Activated T-helper 2 cell treated with anti-CD3 and anti-CD28 coated beads, Interferon-gamma antibody, Interleukin-2, Interleukin-4, amounts not matched to agents 10 μg/mL and 5 μg/mL and 100 μg/mL, durations not matched to agents 14 hours and 24 hours and 36 hours (primary cell): Measurements from ENCODE around the gene HNRNPH3. TPM values are rescaled to one million over a fixed set of nuclear protein-coding genes. Genes with fewer than 3 reads are reported as not detected.

Experiments used
- DNase-seq: peaks from one replicate; pipeline ENCODE4 v3.0.0; 2021; ENCODE audit warnings: low spot score
- H3K27ac Mint-ChIP-seq: one replicate; pipeline ENCODE4 v1.8.0; 2021; ENCODE audit warnings: mixed read lengths
- H3K27me3 Mint-ChIP-seq: one replicate; pipeline ENCODE4 v1.8.0; 2021; ENCODE audit warnings: low read depth, mixed read lengths
- H3K36me3 Mint-ChIP-seq: one replicate; pipeline ENCODE4 v1.8.0; 2021; ENCODE audit warnings: low read depth, mixed read lengths
- H3K4me1 Mint-ChIP-seq: one replicate; pipeline ENCODE4 v1.8.0; 2021; ENCODE audit warnings: low read depth, mixed read lengths
- H3K4me3 Mint-ChIP-seq: one replicate; pipeline ENCODE4 v1.8.0; 2021; ENCODE audit warnings: low read depth, mild to moderate bottlenecking, moderate library complexity, mixed read lengths
- H3K9me3 Mint-ChIP-seq: one replicate; pipeline ENCODE4 v1.8.0; 2021; ENCODE audit warnings: mixed read lengths
- intact Hi-C: fragments of 100-400 bp; cut with micrococcal nuclease; formaldehyde crosslinking; loops from one replicate; pipeline ENCODE4 v1.15.1; 2023
- total RNA-seq: library from RNA; stranded (reverse); gene quantifications from 2 replicates; pipeline ENCODE4 v1.2.3, GENCODE V29; 2022

The HNRNPH3 gene
- total RNA-seq, 1 donor from 2014 or later, result 183 TPM

GRCh38 chr10:68334672-68335467 is 3.0 kb downstream of the HNRNPH3 start:
- intact Hi-C loops, result loop anchor here (5.0 kb wide), 3 partner anchors 103 to 1897 kb away; partner anchors contain the start of genes ATOH7, DNA2 and PPA1
- no peak for DNase-seq
- H3K4me3 Mint-ChIP-seq, result peak overlapping the region; percentile 99
- peak overlapping the region; percentile 75 for H3K27ac Mint-ChIP-seq
- no peaks in the 10 kb centered on the region for H3K9me3 Mint-ChIP-seq
- peaks cover 49% of the 10 kb centered on the region for H3K4me1 Mint-ChIP-seq
- peaks cover 74% of the 10 kb centered on the region for H3K36me3 Mint-ChIP-seq
- H3K27me3 Mint-ChIP-seq, result no peaks in the 10 kb centered on the region

GRCh38 chr10:68336754-68337351 is 5.0 kb downstream of the HNRNPH3 start:
- H3K27me3 Mint-ChIP-seq, result no peaks in the 10 kb centered on the region
- no peaks in the 10 kb centered on the region for H3K9me3 Mint-ChIP-seq
- no peak for DNase-seq
- H3K27ac Mint-ChIP-seq, result no peak overlapping the region
- peak overlapping the region; percentile 72 for H3K4me3 Mint-ChIP-seq
- H3K36me3 Mint-ChIP-seq, result peaks cover 92% of the 10 kb centered on the region
- intact Hi-C loops, result no loop called here
- peaks cover 45% of the 10 kb centered on the region for H3K4me1 Mint-ChIP-seq

GRCh38 chr10:68340358-68341080 is 8.7 kb downstream of the HNRNPH3 start:
- Mint-ChIP-seq H3K4me1 (peaks cover 38% of the 10 kb centered on the region), H3K27ac (no peak overlapping the region), H3K36me3 (peaks cover 92% of the 10 kb centered on the region), H3K4me3 (no peak overlapping the region), H3K9me3 (no peaks in the 10 kb centered on the region), H3K27me3 (no peaks in the 10 kb centered on the region)
- intact Hi-C loops, result no loop called here
- no peak for DNase-seq

- no peaks in the 10 kb centered on the region for H3K9me3 Mint-ChIP-seq
- H3K4me1 Mint-ChIP-seq, result peaks cover 30% of the 10 kb centered on the region
- H3K27ac Mint-ChIP-seq, result no peak overlapping the region
- DNase-seq, result no peak
- intact Hi-C loops, result no loop called here
- no peaks in the 10 kb centered on the region for H3K27me3 Mint-ChIP-seq
- no peak overlapping the region for H3K4me3 Mint-ChIP-seq
- H3K36me3 Mint-ChIP-seq, result peaks cover 84% of the 10 kb centered on the region
These were observed 11.1 kb downstream of the HNRNPH3 start for GRCh38 chr10:68342909-68343516.

DNA sequence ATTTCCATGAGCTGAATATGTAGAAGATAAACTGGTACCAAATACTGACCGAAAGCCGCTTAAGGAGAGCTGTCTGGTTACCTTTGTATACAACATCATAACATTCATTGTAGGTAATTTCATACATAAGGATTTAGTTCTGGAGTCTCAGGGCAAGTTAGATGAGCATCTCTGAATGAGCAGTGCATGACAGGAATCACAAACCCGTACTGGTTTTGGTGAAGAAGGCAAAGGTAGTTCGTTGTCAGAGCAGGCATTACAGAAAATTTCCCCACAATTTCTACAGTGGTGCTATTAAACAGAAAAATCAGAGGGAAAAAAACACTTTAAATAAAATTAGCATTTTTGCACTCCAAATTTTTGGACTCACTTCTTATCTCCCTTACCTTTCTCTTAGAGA is 13.8 kb downstream of the HNRNPH3 start:
- H3K4me1 Mint-ChIP-seq, result peaks cover 28% of the 10 kb centered on the region
- peak overlapping the region; percentile 13 for H3K27ac Mint-ChIP-seq
- peaks cover 72% of the 10 kb centered on the region for H3K36me3 Mint-ChIP-seq
- H3K4me3 Mint-ChIP-seq, result no peak overlapping the region
- H3K27me3 Mint-ChIP-seq, result no peaks in the 10 kb centered on the region
- intact Hi-C loops, result loop anchor here (2.0 to 5.0 kb wide), 2 partner anchors 13 to 133 kb away; partner anchors contain the start of genes HNRNPH3 and PBLD
- DNase-seq, result no peak
- H3K9me3 Mint-ChIP-seq, result no peaks in the 10 kb centered on the region

DNA sequence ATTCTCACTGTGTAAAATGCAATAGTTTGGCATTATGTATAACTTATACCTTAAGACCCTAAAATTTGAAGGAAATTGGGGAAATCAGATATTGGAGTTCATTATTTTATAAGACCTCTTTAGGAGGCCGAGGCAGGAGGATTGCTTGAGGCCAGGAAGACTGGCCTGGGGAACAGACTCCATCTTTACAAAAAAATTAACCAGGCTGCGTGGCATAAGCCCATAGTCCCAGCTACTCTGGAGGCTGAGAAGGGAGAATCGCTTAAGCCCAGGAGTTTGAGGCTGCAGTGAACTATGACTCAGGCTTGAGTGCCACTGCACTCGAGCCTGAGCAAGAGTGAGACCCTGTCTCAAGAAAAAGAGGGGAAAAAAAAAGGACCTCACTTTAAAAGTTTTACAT is 14.9 kb downstream of the HNRNPH3 start:
- H3K27ac Mint-ChIP-seq, result peak overlapping the region; percentile 47
- DNase-seq, result no peak
- no peaks in the 10 kb centered on the region for H3K9me3 Mint-ChIP-seq
- H3K27me3 Mint-ChIP-seq, result no peaks in the 10 kb centered on the region
- peaks cover 20% of the 10 kb centered on the region for H3K4me1 Mint-ChIP-seq
- H3K4me3 Mint-ChIP-seq, result no peak overlapping the region
- intact Hi-C loops, result loop anchor here (2.0 to 5.0 kb wide), 2 partner anchors 14 to 134 kb away; partner anchors contain the start of genes HNRNPH3 and PBLD
- H3K36me3 Mint-ChIP-seq, result peaks cover 61% of the 10 kb centered on the region

- peak; percentile 25 for DNase-seq
- H3K9me3 Mint-ChIP-seq, result no peaks in the 10 kb centered on the region
- H3K27me3 Mint-ChIP-seq, result no peaks in the 10 kb centered on the region
- intact Hi-C loops, result loop anchor here (5.0 kb wide), 1 partner anchor 136 kb away; no protein-coding TSS in a partner anchor
- no peak overlapping the region for H3K4me3 Mint-ChIP-seq
- peak overlapping the region; percentile 51 for H3K27ac Mint-ChIP-seq
- H3K4me1 Mint-ChIP-seq, result peaks cover 15% of the 10 kb centered on the region
- H3K36me3 Mint-ChIP-seq, result peaks cover 55% of the 10 kb centered on the region
These were observed 16.4 kb downstream of the HNRNPH3 start for GRCh38 chr10:68348265-68348741.

- H3K9me3 Mint-ChIP-seq, result no peaks in the 10 kb centered on the region
- H3K36me3 Mint-ChIP-seq, result peaks cover 25% of the 10 kb centered on the region
- H3K4me3 Mint-ChIP-seq, result no peak overlapping the region
- peaks cover 1% of the 10 kb centered on the region for H3K4me1 Mint-ChIP-seq
- DNase-seq, result no peak
- H3K27ac Mint-ChIP-seq, result no peak overlapping the region
- intact Hi-C loops, result no loop called here
- H3K27me3 Mint-ChIP-seq, result no peaks in the 10 kb centered on the region
These were observed 21.7 kb downstream of the HNRNPH3 start for GRCh38 chr10:68353537-68353936.

DNA sequence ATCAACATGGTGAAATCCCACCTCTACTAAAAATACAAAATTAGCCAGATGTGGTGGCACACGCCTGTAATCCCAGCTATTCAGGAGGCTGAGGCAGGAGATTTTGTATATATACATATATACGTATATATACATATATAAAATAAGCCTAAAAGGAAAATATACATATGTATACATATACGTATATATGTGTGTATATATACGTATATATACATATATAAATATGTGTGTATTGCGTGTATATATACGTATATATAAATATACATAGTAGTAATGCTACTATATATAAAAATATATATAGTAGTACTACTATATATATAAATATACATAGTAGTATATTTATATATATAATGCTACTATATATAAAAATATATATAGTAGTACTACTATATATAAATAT is 27.3 kb downstream of the HNRNPH3 start:
- Mint-ChIP-seq H3K9me3 (no peaks in the 10 kb centered on the region), H3K27ac (no peak overlapping the region), H3K36me3 (peaks cover 22% of the 10 kb centered on the region), H3K4me1 (no peaks in the 10 kb centered on the region), H3K27me3 (no peaks in the 10 kb centered on the region), H3K4me3 (no peak overlapping the region)
- intact Hi-C loops, result no loop called here
- DNase-seq, result no peak

- no peaks in the 10 kb centered on the region for H3K27me3 Mint-ChIP-seq
- intact Hi-C loops, result no loop called here
- no peaks in the 10 kb centered on the region for H3K9me3 Mint-ChIP-seq
- H3K36me3 Mint-ChIP-seq, result peaks cover 24% of the 10 kb centered on the region
- peaks cover 4% of the 10 kb centered on the region for H3K4me1 Mint-ChIP-seq
- no peak overlapping the region for H3K4me3 Mint-ChIP-seq
- no peak overlapping the region for H3K27ac Mint-ChIP-seq
- DNase-seq, result no peak
These were observed 30.7 kb downstream of the HNRNPH3 start for GRCh38 chr10:68362590-68362989.

DNA sequence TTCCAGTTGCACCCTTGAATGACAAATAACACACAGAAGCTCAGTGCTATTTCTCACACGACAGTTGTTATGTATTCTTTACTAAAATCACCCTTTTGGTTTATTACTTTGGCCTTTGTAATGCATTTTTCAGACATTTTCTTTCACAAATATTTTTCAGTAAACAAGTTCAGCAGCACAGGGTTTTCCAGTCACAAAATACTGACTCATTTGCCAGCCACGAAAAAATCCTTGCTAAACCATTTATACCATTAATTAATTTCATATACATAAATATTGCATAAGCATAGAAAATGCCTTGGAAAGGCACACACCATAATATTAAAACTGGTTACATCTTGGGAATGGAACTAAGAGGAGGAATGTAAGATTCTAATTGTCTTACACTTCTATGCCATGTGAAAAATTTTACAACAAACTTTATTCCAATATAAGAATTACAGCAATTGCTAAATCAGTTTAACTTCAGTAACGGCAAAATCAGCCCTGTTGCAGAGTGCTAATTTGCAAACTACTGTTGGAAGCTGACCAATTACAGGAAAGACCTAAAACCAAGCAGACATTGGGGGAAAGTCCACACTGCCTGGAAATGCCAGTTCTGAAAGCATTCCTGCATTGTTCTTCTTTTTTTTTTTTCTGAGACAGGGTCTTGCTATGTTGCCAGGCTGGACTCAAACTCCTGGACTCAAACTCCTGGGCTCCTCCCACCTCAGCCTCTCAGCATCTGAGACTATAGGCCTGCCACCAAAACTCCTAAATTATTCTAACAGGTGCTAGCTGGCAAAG is 32.4 kb downstream of the HNRNPH3 start:
- H3K4me3 Mint-ChIP-seq, result no peak overlapping the region
- H3K27ac Mint-ChIP-seq, result no peak overlapping the region
- peaks cover 4% of the 10 kb centered on the region for H3K4me1 Mint-ChIP-seq
- no peaks in the 10 kb centered on the region for H3K9me3 Mint-ChIP-seq
- intact Hi-C loops, result no loop called here
- peaks cover 26% of the 10 kb centered on the region for H3K36me3 Mint-ChIP-seq
- DNase-seq, result no peak
- H3K27me3 Mint-ChIP-seq, result no peaks in the 10 kb centered on the region

DNA sequence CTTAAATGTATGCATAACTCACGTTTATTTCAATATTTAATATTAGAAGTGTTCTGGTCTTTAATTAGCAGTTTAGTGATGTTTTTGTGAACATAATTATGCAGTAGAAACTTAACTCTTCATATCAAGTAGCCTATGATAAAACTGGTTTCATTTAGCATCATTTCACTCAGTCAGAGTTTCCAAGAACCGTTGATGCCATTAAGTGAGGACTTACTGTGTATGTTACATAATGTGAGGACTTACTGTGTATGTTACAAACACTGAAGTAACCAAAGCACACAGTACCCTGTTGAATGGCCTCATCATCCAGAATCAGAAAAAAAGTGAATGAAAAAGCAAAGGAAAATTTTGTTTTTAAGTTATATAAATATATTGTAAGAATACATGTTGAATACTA is 33.7 kb downstream of the HNRNPH3 start:
- Mint-ChIP-seq H3K4me1 (peaks cover 4% of the 10 kb centered on the region), H3K27me3 (no peaks in the 10 kb centered on the region), H3K27ac (no peak overlapping the region), H3K36me3 (peaks cover 33% of the 10 kb centered on the region), H3K9me3 (peaks cover 4% of the 10 kb centered on the region), H3K4me3 (no peak overlapping the region)
- intact Hi-C loops, result no loop called here
- no peak for DNase-seq
